Gastrocnemius medialis (tissue), 4 donors: ENCODE measurements around the gene BMP10.

Experiments used
- POLR2A ChIP-seq, 2 donors: fragments of 450-650 bp; IDR thresholded peaks; one replicate each; pipeline ENCODE4 v1.6.1; 2017; ENCODE audit warnings: antibody characterized with exemption in 2 of 2, mild to moderate bottlenecking in 2 of 2, moderate library complexity in 2 of 2
- TF ChIP-seq, protein P1 (sequence below), 5 experiments: fragments of 450-650 bp in 3 of 5; fragments of 200-600 bp in 2 of 5; sonication (generic) in 2 of 5; IDR thresholded peaks in 4 of 5; conservative IDR thresholded peaks in 1 of 5; 1 replicate in 4 of 5; 2 replicates in 1 of 5; pipeline ENCODE4 v1.5.1; 2016 to 2019; ENCODE audit warnings: antibody characterized with exemption in 5 of 5, mild to moderate bottlenecking in 3 of 5, moderate library complexity in 3 of 5

DNA sequence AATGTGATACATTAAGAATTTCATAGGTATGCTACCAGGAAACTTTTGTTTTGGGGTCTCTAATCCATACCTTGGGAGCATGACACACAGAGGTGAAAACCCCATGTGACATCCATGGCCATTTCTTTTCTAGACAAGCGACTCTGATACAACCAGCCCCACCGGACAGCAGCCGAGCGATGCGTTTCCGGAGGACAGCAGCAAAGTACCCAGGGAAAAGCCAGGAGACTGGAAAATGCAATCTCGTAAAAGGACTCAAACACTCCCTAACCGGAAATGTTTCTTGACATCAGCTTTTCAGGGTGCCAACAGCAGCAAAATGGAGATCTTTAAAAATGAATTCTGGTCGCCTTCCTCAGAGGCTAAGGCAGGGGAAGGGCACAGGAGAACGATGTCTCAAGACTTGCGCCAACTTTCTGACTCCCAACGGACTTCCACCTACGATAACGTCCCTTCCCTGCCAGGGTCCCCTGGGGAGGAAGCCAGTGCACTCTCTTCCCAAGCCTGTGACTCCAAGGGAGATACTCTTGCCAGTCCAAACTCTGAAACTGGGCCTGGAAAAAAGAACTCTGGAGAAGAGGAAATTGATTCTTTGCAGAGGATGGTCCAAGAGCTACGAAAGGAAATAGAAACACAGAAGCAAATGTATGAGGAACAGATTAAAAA lies 48.9 kb downstream of the BMP10 start:
- TF ChIP-seq, protein P1, sequence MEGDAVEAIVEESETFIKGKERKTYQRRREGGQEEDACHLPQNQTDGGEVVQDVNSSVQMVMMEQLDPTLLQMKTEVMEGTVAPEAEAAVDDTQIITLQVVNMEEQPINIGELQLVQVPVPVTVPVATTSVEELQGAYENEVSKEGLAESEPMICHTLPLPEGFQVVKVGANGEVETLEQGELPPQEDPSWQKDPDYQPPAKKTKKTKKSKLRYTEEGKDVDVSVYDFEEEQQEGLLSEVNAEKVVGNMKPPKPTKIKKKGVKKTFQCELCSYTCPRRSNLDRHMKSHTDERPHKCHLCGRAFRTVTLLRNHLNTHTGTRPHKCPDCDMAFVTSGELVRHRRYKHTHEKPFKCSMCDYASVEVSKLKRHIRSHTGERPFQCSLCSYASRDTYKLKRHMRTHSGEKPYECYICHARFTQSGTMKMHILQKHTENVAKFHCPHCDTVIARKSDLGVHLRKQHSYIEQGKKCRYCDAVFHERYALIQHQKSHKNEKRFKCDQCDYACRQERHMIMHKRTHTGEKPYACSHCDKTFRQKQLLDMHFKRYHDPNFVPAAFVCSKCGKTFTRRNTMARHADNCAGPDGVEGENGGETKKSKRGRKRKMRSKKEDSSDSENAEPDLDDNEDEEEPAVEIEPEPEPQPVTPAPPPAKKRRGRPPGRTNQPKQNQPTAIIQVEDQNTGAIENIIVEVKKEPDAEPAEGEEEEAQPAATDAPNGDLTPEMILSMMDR (IDR thresholded peaks at IDR 0.05 in 4 of 5, conservative IDR thresholded peaks at IDR 0.05 in 1 of 5) = no peak
- TF ChIP-seq POLR2A (IDR thresholded peaks at IDR 0.05) = no peak
